KG1 (cell line): ENCODE results near the gene RPS6KB2.
"Not testable (repeated sequence)": the region's sequence is repeated elsewhere in the genome, so short reads cannot be mapped to it uniquely, and the experiment has no call there.

ENCODE experiments used
- DNase-seq: peaks from one replicate; lab custom pipeline; 2025; lab: John Stamatoyannopoulos, UW

The RPS6KB2 gene

GRCh38 chr11:67466962-67467771, 38.9 kb downstream of the RPS6KB2 start:
- no peak for DNase-seq

- no peak for DNase-seq
These were observed 39.8 kb downstream of the RPS6KB2 start for GRCh38 chr11:67468056-67468455.

- DNase-seq: no peak
These were observed 40.1 kb downstream of the RPS6KB2 start for GRCh38 chr11:67468456-67468758.

- peak; percentile 83 for DNase-seq
These were observed 40.6 kb downstream of the RPS6KB2 start, which contains the start of gene TMEM134 for GRCh38 chr11:67468759-67469507. TMEM134 (minus strand) TSS chr11:67469251; CDS start chr11:67469192, 59 bp downstream.

GRCh38 chr11:67469508-67469811, 41.2 kb downstream of the RPS6KB2 start:
- no peak for DNase-seq

- DNase-seq: no peak
These were observed 42.2 kb downstream of the RPS6KB2 start for GRCh38 chr11:67470337-67471002.

- DNase-seq: no peak
These were observed 44.6 kb downstream of the RPS6KB2 start for GRCh38 chr11:67472882-67473281.

- DNase-seq: not testable (repeated sequence)
These were observed 48.4 kb downstream of the RPS6KB2 start for GRCh38 chr11:67476692-67477091.

GRCh38 chr11:67477344-67478050, 49.2 kb downstream of the RPS6KB2 start:
- not testable (repeated sequence) for DNase-seq

GRCh38 chr11:67482275-67482826, 54.1 kb downstream of the RPS6KB2 start:
- DNase-seq: no peak

GRCh38 chr11:67482827-67483798, 54.8 kb downstream of the RPS6KB2 start, which contains the start of gene AIP:
AIP (plus strand) TSS chr11:67483026; CDS start chr11:67483159, 133 bp downstream.
- DNase-seq: peak; percentile 99

- DNase-seq: no peak
These were observed 55.8 kb downstream of the RPS6KB2 start for GRCh38 chr11:67483831-67484665.

GRCh38 chr11:67484847-67485311, 56.6 kb downstream of the RPS6KB2 start:
- no peak for DNase-seq
